Astrocyte of the hippocampus (primary cell): ENCODE measurements around the gene GRID2.

ENCODE experiments used
- DNase-seq: peaks from one replicate; pipeline ENCODE4 v3.0.0; 2011; ENCODE audit warnings: low read depth, low spot score

GRID2 gene

GRCh38 chr4:93066749-93067148 is 763.0 kb downstream of the GRID2 start:
- DNase-seq: no peak

DNA sequence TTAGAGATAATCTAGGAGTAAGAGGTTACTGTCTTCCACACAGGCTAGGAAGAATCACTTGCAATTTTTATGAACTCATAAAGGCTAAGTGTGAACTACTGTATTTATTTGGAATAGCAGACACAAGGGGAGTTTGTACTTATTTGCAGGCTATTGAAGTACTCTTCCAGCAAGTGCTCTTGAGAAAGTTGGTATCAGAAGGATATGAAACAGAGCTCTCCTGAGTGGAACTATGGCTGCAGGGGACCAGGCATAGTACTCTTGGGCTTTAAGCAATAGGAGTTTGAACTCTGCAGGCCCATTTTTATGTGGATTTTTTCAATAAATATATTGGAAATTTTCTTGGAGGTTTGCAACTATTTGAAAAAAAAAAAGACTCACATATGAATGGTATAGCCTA is 768.5 kb downstream of the GRID2 start:
- no peak for DNase-seq

DNA sequence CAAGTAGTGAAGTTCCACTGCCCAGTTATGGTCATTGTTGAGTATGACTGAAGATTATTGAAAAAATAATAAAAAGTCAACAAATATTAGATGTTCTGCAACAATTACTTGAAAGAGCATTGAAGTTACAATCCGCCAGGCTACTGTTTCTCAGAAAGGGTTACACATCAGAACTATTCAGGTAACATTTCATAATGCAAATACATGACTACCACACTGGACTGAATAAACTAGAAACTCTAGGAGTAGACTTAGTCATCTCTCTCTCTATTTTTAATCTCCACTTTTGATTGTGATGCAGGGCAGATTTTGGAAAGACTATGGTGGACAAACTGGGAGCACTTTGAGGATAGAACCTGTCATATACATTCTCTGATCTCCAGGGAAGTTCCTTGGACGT is 776.5 kb downstream of the GRID2 start:
- no peak for DNase-seq

DNA sequence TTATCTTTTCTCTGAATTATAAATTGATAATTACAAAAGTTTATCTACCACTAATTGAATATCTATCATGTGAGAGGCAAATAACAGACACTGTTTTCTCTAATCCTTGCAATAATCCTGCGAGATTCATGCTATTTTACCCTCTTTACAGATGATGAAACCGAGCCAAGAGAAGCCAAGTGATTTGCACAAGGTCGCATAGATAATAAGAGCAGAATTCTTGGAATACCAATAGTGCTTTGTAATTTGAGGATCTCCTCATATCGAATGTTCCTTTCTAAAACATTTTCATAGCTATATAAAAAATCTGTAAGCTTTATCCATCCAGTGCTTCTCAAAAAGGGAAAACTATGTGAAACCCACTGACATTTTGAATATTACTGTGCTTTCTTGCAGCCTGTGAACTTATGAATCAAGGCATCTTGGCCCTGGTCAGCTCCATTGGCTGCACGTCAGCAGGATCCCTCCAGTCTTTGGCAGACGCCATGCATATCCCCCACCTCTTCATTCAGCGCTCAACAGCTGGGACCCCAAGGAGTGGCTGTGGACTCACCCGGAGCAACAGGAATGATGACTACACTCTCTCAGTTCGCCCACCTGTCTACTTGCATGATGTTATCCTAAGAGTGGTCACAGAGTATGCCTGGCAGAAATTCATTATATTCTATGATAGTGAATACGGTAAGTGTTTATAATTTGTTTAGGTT is 781.0 kb downstream of the GRID2 start:
- DNase-seq: no peak

GRCh38 chr4:93086356-93086755 is 782.6 kb downstream of the GRID2 start:
- peak; percentile 29 for DNase-seq

DNA sequence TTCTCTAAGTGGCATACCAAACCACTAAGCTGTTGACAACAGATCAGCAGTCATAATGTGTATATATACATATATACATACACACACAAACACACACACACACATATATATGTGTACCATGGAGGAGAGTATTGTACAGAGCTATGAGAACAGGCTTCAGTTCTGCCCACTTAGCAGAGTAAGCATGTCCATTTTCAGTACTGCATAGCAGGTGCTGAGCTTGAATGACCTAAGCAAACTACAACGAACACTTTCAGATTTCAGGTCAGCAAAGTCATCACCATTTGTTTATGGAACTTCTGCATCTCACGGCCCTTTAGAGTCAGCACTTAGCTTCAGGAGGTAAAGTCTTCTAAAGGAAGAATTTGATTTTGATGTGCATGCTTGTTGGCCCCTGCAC is 789.0 kb downstream of the GRID2 start:
- DNase-seq: no peak

DNA sequence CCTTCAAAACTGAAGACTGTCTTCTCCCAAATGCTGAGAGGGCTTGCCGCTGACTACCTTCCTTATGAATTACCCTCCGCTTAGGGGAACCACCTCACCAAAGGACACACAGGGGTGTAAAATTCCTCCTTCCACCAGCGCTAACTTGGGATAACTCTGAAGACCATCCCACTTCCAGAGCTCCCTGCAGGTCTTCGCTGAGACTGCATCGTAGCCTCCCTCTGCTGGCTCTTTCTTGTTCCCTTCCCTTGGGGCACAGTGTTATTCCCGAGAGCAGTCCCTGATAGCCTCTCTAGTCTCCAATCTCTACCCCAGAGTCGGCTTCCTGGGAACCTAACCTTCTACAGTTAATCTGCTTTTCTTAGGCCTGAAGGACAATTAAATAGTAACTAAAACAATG is 799.3 kb downstream of the GRID2 start:
- DNase-seq: no peak

GRCh38 chr4:93116624-93117023 is 812.9 kb downstream of the GRID2 start:
- DNase-seq: no peak

- no peak for DNase-seq
Observed at GRCh38 chr4:93127489-93127888, 823.7 kb downstream of the GRID2 start.

- DNase-seq: no peak
Observed at GRCh38 chr4:93132631-93133030, 828.9 kb downstream of the GRID2 start.

- DNase-seq: no peak
Observed at GRCh38 chr4:93139118-93139517, 835.4 kb downstream of the GRID2 start.

DNA sequence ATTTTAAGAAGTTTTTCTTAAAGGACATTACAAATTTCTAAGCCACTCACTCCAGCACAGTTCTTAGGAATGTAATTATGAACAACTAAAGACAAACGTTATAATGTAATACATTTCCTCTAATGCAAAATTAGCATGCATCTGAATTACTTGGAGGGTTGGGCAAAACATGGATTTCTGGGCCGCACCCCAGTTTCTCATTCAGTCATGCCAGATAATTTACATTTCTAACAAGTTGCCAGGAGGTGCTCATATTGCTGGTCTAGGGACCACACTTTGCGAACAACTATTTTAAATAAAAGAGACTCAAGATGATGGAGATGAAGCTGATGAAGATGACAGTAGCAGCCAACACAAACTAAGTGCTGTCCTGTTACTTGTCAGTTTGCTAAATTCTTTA is 840.1 kb downstream of the GRID2 start:
- DNase-seq: no peak

GRCh38 chr4:93144644-93145043 is 840.9 kb downstream of the GRID2 start:
- no peak for DNase-seq

DNA sequence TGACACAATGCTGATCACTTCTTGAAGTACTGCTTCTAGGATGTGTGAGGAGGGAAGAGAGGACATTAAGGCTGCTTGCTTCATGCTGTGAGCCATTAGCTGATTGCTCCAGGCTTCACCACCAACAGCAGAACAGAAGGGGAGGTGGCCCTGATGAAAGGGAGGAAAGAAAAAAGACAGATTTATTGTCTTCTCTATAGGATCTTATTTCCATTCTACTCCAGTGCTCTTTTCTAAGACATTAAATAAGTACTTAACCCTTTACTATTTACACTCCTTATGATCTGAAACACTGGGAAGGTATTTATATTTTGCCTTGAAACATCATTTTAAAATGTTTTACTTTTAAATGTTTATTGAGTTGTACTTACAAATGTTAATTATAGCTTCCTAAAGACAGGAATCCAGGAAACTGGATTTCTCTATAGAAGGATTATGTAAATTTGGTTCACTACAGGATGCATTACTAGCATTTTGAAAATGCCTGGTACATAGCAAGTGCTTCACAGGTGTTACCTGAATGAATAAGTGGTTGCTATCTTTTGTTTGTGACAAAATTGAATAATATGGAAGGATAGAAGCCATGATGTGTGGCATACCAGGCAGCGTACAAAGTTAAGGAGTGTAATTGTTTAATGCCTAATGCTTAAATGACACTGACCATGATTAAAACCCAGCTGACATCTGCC is 843.9 kb downstream of the GRID2 start:
- no peak for DNase-seq

GRCh38 chr4:93152491-93152890 is 848.7 kb downstream of the GRID2 start:
- DNase-seq: no peak

- no peak for DNase-seq
Observed at GRCh38 chr4:93157986-93158385, 854.2 kb downstream of the GRID2 start.

- DNase-seq: no peak
Observed at GRCh38 chr4:93168053-93168452, 864.3 kb downstream of the GRID2 start.

DNA sequence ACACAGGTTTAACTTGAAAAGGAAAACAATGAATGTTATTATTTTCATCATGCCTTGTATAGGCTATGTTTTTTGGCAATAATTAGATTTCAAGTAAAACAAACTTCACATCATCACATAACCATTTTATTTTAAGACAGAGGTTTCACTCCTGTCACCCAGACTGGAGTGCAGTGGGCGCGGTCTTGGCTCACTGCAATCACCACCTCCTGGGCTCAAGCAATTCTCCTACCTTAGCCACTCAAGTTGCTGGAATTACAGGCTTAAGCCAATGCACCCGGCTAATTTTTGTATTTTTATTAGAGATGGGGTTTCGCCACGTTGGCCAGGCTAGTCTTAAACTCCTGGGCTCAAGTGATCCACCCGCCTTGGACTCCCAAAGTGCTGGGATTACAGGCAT is 866.2 kb downstream of the GRID2 start:
- no peak for DNase-seq

DNA sequence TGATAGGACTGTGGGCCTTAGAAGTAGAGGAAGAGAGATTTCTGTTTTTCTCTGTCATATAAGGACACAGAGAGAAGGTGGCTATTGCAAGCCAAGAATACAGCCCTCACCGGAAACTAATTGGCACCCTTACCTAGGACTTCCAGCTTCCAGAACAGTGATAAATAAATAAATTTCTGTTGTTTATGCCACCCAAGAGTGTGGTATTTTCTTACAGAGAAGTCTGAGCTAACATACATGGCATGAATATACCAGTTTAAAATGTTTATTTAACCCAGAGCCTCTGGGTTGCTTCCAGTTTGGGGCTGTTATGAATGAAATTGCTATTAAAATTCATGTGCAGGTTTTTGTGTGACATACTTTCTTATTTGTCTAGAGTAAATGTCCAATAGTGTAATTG is 870.8 kb downstream of the GRID2 start:
- peak; percentile 13 for DNase-seq

DNA sequence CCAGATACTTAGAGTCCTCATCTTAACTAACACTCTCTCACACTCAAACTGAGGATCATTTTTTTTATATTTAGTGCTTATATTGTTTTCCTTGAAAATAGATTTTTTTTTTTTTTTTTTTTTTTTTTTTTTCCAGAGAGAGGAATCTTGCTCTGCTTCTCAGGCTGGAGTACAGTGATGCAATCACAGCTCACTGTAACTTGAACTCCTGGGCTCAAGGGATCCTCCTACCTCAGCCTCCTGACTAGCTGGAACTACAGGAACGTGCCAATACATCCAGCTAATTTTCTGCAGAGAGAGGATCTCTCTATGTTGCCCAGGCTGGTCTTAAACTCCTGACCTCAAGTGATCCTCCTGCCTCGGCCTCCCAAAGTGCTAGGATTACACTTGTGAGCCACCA is 874.5 kb downstream of the GRID2 start:
- DNase-seq: no peak

DNA sequence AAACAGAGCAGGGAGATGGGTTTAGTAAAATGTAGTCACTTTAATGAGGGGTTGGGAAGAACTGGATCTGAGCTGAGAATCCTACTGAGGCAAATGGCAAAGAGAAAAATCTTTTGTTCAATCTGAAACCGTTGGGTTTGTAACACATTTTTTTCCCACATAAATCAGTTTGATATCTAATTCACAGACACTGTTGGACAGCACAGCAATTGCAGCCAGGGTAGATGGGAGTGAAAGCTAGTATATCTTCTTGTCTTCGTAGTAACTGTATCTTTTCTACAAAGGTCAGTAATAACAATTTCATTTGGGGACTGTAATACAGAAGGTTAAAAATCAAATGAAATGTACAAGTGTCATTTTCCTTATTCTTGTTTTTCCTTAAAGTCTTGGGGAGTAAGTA is 875.3 kb downstream of the GRID2 start:
- DNase-seq: no peak

DNA sequence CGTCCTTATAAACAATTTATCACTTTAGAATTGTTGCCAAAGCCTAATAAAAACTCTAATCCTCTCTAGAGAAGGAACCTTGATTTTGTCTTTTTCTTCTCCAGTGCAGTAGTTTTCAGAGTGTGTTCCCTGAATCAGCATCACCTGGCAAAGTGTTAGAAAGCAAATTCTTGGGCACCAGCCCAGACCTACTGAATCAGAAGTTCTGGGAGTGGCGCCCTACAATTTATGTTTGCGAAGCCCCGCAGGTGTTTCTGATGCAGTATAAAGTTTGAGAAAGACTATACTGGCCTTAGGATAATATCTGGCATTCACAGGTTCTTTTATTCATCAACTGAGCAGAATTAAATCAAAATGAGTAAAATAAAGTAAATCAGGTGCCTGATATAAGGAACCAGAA is 879.0 kb downstream of the GRID2 start:
- DNase-seq: peak; percentile 46

- DNase-seq: peak; percentile 61
Observed at GRCh38 chr4:93183576-93183975, 879.8 kb downstream of the GRID2 start.

DNA sequence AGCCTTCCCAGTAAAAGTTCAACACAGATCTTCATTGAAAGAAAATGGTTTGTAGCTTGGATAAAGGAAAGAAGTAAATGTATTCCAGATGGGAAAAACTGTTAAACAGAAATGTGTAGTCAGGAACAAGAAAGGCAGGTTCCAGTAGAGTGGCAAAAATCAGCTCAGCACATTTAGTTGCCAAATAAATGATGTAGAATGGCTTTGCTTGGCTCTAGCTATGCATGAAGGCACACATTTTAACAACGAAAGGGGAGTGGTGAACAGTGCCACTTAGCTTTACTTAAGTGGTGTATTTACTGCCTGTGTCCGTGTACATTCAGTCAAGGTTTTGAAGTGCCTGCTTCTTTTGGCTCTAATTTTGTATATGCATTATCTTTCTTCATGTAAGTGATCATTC is 880.3 kb downstream of the GRID2 start:
- DNase-seq: peak; percentile 13
